Measurements from ENCODE around the gene DOK1.

Gene DOK1

DNA sequence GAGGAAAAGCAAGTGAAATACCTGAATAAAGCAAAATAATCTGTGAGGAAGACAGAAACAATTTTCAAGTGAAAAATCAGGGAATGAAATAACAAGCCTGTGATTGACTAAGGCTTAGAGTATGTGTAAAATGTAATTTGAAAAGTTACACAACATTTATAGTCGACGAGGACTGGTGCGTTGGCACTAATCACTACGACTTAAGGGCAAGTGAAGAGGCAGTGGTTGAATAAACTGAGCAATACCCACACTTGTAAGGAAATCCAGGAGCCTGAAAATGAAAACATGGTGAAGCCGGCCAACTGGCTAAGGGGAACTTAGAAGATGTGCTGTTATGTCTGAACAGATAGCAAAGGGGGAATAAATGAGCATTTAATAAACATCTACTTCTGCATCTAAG lies 13.4 kb downstream of the DOK1 start:
- no peak for DNase-seq (ENCODE audit: low read depth in 2 of 2)

DNA sequence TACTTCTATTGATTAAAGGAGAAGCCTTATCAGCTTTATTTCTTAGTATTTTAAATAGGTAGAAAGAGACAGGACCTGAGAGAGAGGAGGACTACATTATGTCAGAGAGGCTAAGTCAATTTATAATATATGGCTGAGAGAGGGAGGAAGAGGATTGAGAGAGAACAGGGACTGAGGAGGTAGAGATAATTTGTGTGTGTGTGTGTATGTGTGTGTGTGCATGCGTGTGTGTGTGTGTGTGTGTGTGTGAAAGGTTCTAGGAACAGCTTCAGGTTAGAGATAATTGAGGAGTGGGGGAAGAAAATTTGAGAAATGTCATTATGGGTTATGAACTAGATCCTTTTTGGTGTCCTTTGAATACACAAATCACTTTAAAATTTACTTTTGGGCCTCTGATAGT lies 15.2 kb downstream of the DOK1 start:
- DNase-seq (ENCODE audit: low read depth in 2 of 2) = no peak

DNA sequence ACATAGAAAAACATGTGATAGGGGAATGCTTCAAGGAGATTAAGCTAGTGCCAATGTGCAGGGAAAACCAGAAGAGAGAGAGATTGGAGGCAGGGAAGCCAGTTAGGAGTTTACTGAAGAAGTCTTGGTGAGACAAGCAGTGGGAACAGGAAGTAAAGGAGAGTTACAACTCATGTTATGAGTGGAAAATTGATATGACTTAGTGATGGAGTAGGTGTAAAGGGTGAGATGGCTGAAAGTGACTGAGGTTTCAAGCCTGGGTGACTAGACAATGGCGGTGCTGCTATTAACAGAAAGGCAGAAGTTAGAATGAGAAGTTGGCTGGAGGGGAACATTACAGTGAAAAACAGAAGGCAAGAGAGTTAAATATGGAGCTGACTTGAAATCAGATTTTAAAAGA lies 16.5 kb downstream of the DOK1 start:
- DNase-seq (ENCODE audit: low read depth in 2 of 2) = no peak

DNA sequence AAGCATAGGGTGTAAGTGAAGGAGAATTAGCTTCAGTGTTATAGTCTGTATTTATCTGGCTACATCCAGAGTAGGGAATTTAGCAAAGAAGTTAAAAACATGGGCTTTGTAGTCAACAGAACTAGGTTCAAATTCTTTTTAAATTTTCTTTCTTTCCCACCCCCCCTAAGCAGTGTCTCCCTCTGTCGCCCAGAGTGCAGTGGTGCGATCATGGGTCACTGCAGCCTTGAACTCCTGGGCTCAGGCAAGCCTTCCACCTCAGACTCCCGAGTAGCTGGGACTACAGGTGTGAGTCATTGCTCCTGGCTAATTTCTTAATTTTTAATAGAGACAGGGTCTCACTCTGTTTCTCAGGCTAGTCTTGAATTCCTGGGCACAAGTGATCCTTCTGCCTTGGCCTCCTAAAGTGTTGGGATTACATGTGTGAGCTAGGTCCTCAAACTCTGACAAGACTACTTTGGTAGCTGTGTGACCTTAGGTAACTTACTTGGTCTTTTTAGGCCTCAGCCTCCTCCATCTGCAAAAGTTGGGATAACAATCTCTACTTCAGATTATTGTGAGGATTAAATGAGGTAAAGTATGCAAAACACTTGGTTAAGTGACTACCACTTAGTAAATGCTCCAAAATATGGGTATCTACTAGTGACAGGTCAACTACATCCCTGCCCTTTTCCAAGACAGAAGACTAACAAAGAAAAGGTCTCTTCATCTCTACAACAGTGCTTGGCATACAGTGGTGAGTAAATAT lies 17.8 kb downstream of the DOK1 start:
- no peak for DNase-seq (ENCODE audit: low read depth in 2 of 2)

DNA sequence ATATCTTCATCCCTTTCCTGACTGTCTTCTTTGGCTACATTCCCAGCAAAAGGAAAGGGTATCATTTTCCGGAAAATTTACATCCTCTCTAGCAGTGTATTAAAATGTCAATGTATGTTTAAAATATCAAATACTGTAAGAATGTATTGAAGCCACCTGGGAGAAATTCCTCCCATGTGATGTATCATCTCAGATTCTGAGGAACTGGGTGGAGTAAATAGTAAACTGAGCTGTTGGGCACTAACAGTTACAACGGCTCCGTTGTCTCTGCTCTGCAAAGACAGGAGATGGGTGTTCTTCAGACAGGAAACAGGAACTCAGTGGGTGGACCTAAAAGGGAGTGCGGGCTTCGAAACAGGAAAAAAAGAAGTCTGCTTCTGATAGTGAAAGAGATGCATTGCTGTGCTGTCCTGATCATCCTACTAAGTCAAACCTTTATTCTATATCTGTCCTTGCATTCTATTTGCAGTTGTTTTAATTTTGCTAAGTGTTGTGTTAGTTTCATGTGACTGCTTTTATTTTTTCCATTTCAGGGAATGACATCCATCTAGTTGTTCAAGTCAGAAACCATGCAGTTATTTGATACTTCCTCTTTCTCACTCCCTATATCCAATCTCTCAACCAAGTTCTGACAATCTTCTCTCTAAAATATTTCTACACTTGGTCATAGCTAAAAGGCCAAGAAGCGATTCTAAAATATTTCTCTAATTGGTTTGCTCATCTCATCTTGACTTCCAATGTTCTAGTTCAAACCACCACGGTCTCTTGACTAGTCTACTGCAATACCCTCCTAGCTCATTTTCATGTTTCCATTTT lies 19.4 kb downstream of the DOK1 start:
- DNase-seq (ENCODE audit: low read depth in 2 of 2) = no peak

DNA sequence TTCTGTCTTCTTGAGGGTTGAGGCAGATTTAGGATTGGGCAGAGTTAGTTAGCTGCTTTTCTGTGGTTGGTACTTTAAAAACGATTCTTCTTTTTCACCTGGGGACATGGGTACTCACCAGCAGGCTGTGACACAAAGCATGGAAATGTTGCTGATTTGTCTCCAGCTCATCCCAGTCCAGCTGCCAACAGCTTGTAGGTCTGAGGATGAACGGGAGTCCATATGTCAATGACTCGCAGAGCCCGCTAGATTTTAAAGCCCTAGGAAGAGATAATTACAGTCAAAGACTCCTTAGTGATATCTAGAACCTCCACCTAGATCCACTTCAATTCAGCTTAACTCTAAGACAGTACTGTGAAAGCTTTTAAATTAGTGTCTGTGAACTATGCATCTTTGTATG lies 20.8 kb downstream of the DOK1 start:
- DNase-seq (ENCODE audit: low read depth in 2 of 2) = no peak

DNA sequence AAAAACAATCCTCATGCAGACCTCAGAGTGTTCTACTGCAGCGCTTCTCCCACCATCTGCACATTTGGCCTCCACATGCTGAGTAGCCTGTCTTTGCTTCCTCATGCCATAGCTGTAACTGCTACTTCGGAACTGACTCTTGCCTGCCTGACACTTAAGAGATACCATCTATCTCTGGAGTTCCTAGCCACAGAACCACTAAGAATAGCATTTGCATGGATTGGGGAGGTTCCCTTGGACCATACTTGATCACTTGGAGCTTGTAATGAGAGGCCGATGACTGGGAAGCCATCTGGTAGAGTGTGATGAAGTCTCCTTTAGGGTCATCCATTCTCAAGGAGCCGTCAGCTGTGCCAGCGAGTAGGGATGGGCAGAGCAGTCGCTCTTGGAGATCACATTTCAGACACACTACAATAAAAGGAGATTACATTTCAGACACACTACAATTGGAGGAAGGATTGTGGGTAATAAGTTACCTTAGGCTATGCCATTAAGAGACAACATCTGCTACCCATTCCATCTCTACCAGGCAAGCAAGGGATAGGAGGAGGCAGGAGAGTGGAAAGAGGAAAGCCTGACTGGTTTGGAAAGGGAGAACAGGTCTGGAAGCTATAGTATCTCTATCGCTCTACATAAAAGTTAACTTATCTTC lies 21.8 kb downstream of the DOK1 start:
- no peak for DNase-seq (ENCODE audit: low read depth in 2 of 2)

DNA sequence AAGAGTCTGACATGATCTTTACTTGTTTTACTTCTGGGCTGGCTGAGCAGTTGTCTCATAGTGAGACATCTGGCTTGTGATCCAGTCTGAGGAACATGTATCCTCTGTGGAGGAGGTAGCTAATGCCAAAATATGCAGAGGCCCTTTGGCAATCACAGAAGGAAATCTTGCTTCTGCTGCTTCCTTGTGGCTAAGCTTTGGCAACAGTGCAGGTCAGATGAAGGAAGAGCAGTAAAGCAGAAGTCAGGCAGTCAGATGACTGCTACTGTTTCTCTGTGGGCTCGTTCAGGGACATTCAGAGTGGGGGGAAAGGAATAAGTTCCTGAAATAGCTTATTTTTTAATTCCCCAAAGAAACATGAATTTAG lies 22.3 kb downstream of the DOK1 start:
- no peak for DNase-seq (ENCODE audit: low read depth in 2 of 2)

DNA sequence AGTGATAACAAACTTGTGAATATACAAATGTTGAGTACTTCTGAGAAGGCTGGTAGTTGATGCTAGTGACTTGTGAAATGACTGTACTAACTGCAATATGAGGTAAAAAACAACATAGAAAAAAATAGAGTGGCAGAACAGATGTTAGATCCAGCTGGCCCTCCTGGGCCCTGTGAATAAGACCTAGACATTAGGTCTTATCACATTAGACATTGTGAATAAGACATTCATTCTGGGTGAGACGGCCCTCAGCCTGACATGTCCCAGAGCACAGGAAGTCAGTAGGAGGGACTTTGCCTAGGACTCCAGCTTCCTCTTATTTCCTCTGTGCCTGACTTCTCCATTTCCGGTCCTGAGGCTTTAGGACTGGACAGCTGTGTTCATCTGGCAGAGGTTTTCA lies 22.9 kb downstream of the DOK1 start:
- no peak for DNase-seq (ENCODE audit: low read depth in 2 of 2)

DNA sequence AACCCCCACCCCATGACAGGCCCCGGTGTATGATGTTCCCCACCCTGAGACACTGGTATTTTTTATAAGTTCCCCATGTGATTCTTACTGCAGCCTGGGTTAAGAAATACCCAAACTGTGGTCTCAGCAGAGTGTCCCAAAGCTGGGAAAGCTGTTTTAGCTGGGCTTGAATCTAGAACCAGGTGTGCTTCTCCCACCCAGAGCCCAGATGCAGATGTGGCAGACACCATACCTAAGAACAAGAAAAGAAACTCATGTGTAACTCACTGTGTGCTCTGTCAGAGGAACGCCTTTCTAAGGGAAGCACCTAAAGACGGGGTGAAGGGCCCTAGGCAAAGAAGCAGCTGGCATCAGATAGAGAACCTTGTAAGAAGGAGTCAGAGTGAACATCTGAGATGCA lies 23.9 kb downstream of the DOK1 start:
- no peak for DNase-seq (ENCODE audit: low read depth in 2 of 2)

DNA sequence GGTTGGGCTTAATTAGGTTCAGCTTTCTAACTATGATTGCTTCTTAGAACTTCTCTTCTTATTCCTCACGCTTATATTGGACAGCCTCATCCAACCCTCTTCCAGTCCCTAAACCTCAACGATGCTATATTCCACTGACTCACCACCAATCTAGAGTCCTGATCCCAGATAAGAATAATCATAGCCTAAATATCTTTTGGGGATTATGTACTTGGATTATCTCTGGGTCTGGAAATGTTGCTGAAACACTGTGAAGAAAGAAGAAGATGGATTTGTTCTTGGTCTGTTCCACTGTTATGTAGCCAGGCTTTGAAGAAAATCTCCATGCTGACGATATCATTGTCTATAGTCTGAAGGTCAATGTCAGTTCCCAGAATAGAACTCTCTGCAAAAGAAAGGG lies 26.9 kb downstream of the DOK1 start:
- DNase-seq (ENCODE audit: low read depth in 2 of 2) = no peak

DNA sequence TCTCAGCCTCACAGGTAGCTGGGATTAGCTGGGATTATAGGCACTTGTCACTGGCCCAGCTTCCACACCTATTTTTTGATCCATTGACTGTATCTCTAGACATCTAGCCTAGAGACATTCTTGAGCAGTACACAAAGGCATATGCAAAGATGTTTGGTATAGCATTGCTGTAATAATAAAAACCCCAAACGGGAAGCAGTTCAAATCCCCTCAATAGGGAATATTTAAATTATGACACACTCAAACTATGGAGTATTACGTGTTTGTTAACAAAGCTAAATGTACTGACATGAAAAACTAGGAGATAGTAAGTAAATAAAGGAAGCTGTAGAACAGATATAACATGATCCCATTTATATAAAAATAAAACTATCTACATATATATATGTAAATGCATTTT lies 27.7 kb downstream of the DOK1 start:
- no peak for DNase-seq (ENCODE audit: low read depth in 2 of 2)

DNA sequence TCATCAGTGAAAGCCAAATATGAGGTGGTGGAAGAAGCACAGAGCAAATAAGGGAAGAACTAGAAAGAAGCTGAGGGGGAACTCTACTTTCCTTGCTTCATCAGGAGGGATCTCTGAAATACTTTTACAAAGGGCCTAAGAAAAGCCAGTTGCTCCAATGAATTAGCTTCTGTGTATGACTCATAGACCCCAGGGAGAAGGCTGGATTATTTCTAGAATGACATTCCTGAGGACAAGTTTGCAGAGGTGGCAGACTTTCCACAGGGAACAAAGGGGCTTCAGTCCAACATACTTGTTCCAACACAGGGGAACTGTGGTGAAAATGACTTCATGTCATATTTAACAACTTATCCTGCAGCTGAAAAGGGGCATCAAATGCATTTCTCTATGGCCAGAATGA lies 29.0 kb downstream of the DOK1 start:
- no peak for DNase-seq (ENCODE audit: low read depth in 2 of 2)

DNA sequence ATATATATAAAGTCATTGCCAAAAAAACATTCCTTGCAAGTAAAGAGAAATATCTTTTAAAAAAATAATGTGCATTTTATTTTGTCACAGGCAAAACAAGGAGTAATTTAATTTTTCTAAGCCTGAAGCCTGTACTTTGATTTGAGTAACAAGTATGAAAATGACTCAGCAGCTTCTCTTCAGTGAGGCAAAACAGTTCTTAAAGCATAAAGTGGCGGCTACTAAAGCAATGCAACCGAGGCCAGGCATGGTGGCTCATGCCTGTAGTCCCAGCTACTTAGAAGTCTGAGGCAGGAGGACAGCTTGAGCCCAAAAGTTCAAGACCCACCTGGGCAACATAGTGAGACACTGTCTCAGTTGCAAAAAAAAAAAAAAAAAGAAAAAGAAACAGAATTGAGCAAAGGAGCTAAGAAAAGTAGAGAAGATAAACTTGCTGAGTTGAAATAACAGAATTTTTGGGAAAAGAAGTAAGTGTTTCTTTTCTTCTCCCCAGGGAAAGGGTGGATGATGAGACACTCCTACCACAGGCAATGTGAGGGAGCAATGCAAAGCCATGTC lies 29.6 kb downstream of the DOK1 start:
- no peak for DNase-seq (ENCODE audit: low read depth in 2 of 2)

DNA sequence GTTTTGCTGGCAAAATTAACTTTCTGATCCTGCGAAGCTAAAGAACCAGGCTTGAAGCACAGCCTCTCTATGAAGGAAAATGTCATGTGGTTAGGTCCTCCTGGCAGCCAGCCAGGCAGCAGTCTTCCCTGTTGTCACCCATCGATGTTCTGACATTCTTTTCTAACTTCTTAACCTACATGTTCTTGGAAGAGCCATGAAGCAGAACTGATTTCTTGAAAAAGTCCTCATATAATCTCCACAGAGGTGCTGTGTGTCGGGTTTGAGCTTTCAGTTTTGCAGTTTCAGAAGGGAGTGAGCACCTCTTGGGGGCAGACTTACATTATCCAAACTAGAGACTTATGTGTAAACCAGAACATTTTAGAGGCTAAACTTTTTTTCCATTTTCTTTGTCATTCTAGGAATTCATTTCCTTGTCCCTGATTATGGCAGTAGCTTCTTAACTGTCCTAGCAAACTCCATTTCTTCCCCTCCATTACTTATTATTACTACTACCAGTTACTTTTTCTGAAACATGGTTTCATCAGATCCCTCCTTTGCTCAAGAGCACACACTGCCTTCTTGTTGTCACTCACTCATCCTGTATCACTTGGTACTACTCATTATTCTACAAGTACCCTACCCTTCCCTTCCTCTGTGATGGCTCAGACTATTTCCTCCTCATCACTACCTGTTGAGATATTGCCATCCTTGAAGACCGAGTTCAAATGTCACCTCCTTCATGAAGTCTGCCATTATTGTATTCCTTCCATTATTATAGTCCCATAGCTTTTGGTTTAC lies 31.1 kb downstream of the DOK1 start:
- no peak for DNase-seq (ENCODE audit: low read depth in 2 of 2)

DNA sequence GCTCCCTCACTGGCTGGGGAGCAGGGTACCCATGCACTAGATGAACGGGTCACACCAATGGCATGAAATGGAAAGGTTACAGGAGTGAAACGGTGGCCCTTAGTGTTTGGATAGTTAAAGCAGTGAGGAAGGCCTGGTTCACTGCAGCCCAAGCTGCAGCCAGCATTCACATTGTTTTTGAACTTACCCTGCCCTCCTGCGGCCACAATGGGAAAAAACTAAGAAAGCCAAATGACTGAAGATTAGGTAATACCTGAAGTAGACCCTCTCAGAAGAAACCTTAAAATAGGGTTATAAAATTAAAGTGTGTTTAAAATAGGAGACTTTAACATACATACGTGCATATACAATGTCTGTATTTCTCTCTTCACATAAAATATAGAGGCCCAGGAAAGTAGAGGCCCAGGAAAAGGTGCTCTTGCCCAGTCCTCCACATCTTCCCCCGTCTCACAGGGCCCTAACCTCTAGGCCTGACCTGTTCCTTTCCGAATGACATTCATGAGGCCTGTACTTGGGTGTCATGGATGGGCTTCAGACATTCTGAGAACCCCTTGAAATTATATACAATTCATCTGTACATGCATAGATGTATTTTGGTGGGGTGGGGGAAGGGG lies 33.3 kb downstream of the DOK1 start:
- peak; percentile 14 to 30 for DNase-seq (ENCODE audit: low read depth in 2 of 2)

DNA sequence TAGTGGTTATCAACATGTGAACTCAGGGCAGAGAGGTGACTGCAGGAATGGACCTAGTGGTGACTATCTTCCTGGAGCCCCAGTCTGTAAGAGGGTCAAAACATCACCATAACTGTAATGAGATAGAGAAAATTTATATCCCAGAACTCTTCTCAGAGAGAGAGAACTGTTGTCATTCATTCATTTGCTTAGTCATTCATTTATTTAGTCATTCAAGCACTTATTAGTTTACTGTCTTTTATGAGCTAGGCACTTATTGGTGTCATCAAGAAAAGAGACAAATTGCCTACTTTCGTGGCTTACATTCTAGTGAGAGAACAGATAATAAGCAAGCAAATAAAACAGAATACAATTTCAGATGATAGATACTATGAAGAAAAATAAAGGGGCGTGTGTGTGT lies 34.1 kb downstream of the DOK1 start:
- no peak for DNase-seq (ENCODE audit: low read depth in 2 of 2)

DNA sequence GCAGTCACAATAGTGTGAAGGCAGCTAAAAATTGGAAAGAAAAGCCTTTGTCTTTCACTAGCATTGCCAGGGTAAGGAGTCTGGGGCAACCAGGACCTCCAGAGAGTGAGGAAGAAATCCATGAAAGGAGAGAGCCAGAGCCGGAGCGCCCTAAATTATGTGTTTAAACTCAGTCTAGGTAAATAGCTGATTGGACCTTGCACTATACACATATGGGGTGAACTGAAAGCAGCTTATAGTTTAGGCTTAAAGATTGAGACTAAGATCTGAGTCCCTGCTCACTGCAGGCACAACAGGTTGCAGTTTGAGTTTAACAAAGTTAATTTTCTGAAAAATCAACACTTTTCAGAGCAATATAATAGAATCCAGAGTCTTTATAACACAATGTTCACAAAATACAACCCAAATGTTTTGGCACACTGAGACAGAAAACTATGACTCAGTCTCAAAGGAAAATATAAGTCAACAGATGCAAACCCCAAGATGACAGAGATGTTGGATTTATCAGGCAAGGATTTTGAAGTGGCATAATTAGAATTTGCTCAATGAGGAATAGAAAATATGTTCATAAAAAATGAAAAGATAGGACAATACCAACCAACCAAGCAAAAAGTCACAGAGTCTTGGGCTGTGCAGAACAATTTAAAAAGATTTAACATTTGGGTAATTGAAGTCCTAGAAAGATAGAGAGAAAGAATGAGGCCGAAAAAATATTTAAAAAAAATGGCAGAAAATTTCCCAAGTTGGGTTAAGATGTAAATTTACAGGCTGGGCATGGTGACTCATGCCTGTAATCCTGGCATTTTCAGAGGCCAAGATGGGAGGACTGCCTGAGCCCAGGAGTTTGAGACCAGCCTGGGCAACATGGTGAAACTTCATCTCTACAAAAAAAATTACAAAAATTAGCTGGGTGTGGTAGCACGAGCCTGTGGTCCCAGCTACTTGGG lies 39.6 kb downstream of the DOK1 start:
- DNase-seq (ENCODE audit: low read depth in 2 of 2) = no peak

DNA sequence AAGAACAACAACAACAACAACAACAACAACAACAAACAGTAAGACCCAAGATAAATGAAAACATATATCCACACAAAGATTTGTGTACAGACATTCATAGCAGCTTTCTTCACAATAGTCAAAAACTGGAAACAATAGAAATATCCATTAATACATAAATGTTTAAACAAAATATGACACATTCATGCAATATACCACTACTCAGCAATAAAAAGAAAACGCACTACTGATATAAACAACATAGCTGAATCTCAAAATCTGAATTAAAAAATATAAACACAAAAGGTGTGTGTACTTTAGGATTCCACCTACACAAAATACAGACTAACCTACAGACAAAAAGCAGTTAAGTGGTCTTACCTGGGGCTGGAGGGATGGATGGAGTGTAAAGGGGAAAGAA lies 42.1 kb downstream of the DOK1 start:
- no peak for DNase-seq (ENCODE audit: low read depth in 2 of 2)

DNA sequence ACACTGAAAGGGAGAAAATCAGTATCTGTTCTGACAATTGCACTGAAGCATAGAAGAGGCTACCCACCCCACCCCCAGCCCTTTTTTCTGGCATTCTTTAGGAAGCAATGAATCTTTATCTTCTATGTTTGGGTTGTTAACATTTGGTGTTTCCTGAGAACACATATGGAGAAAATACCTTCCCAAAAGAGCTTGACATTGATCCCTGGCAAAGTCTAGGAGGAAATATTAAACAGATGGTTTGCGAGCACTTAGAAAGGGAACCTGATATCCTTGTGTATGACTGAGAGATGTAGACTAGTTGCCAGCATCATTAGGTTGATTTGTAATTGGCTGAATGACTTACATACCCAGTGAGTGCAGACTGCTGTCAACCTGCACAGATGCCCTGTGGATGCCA lies 42.9 kb downstream of the DOK1 start:
- DNase-seq (ENCODE audit: low read depth in 2 of 2) = no peak

Measured in stimulated activated CD8-positive, alpha-beta memory T cell treated with anti-CD3 and anti-CD28 coated beads, Interleukin-7, amount 100 ng/mL, for 1 hour (primary cell).